T-cell (primary cell): ENCODE measurements around the gene CD226. TPM values are rescaled to one million over a fixed set of nuclear protein-coding genes. Genes with fewer than 3 reads are reported as not detected.

ENCODE experiments used
- ATAC-seq, 4 experiments: fragments of 200-7000 bp in 3 of 4; fragments of 150-1000 bp in 1 of 4; cut with Tn5 transposase; replicated peaks in 1 of 4; 1 replicate in 3 of 4; 2 replicates in 1 of 4; pipeline ENCODE4 v1.10.0; 2021; ENCODE audit warnings: moderate library complexity in 3 of 4, mild to moderate bottlenecking in 2 of 4, moderate number of reproducible peaks in 1 of 4
- CTCF ChIA-PET, 2 donors: fragments of 300-600 bp; sonication (Branson Sonifier 250); formaldehyde crosslinking; loops; one replicate each; lab custom pipeline; 2022; ENCODE audit warnings: antibody characterized with exemption in 2 of 2; lab: Charles Lee
- POLR2A ChIA-PET, 2 donors: fragments of 300-600 bp; sonication (Branson Sonifier 250); formaldehyde crosslinking; loops; one replicate each; lab custom pipeline; 2022; ENCODE audit warnings: antibody characterized with exemption in 2 of 2; lab: Charles Lee
- DNase-seq, 35 experiments: peaks; one replicate each; pipeline versions ENCODE4 v3.0.0 to v3.0.0-alpha.2; 2013 to 2023
- H3K27ac ChIP-seq: one replicate; pipeline ENCODE4 v1.5.1; 2013; ENCODE audit warnings: low read length
- H3K27me3 ChIP-seq, 2 experiments: replicated peaks in 1 of 2; 1 replicate in 1 of 2; 2 replicates in 1 of 2; pipeline versions ENCODE4 v1.6.1 to v1.7.0; 2013; ENCODE audit warnings: low read length in 1 of 2, mixed read lengths in 1 of 2; ENCODE audit not compliant: control insufficient read depth in 2 of 2, insufficient read depth in 2 of 2; ENCODE audit errors: extremely low read depth in 1 of 2
- H3K36me3 ChIP-seq, 2 donors: 1 replicate in 1 of 2; 2 replicates in 1 of 2; pipeline versions ENCODE4 v1.6.1 to v1.7.0; 2013; ENCODE audit warnings: low read length in 1 of 2; ENCODE audit not compliant: control insufficient read depth in 2 of 2, insufficient read depth in 1 of 2; ENCODE audit errors: extremely low read depth in 1 of 2
- H3K4me1 ChIP-seq, 2 experiments: 1 replicate in 1 of 2; 2 replicates in 1 of 2; pipeline versions ENCODE4 v1.6.1 to v1.7.0; 2013; ENCODE audit warnings: low read length in 2 of 2, mixed read lengths in 1 of 2; ENCODE audit not compliant: insufficient read depth in 2 of 2, control insufficient read depth in 1 of 2; ENCODE audit errors: extremely low read depth in 1 of 2
- H3K4me3 ChIP-seq, 2 donors: 1 replicate in 1 of 2; 2 replicates in 1 of 2; pipeline versions ENCODE4 v1.5.1 to v1.7.0; 2013; ENCODE audit warnings: mild to moderate bottlenecking in 2 of 2, low read length in 1 of 2, moderate library complexity in 1 of 2; ENCODE audit not compliant: control insufficient read depth in 1 of 2; ENCODE audit errors: extremely low read depth in 1 of 2
- H3K9me3 ChIP-seq: 2 replicates; pipeline ENCODE4 v1.7.0; 2013
- H3K27ac Mint-ChIP-seq, 2 donors: one replicate each; pipeline ENCODE4 v1.8.0; 2020 to 2021; ENCODE audit warnings: mild to moderate bottlenecking in 2 of 2, mixed read lengths in 2 of 2
- H3K27me3 Mint-ChIP-seq, 2 donors: one replicate each; pipeline ENCODE4 v1.8.0; 2021 to 2022; ENCODE audit warnings: mixed read lengths in 2 of 2
- H3K36me3 Mint-ChIP-seq: one replicate; pipeline ENCODE4 v1.8.0; 2021; ENCODE audit warnings: mixed read lengths
- H3K4me1 Mint-ChIP-seq, 3 donors: one replicate each; pipeline ENCODE4 v1.8.0; 2020 to 2022; ENCODE audit warnings: mixed read lengths in 3 of 3, mild to moderate bottlenecking in 1 of 3
- H3K4me3 Mint-ChIP-seq, 3 donors: one replicate each; pipeline ENCODE4 v1.8.0; 2020 to 2022; ENCODE audit warnings: mild to moderate bottlenecking in 3 of 3, mixed read lengths in 3 of 3, moderate library complexity in 3 of 3
- H3K9me3 Mint-ChIP-seq, 3 donors: one replicate each; pipeline ENCODE4 v1.8.0; 2020 to 2022; ENCODE audit warnings: mixed read lengths in 3 of 3
- WGBS: methylation state at CpG from one replicate; pipeline ENCODE4 v1.1.5; 2013; ENCODE audit warnings: missing lambda C conversion rate; ENCODE audit not compliant: insufficient coverage; 5-methylcytosine and 5-hydroxymethylcytosine counted together
- total RNA-seq, 35 experiments: library from RNA in 6 of 35; stranded (reverse) in 6 of 35; fragments of 120-200 nt in 1 of 35; gene quantifications; one replicate each; pipeline versions ENCODE4 v1.2.1 to v1.2.4 and lab custom pipeline; 2013 to 2026

The CD226 gene
- total RNA-seq, 5 donors from 2014 or later (not counting 1 experiment from before 2014, with no cell fraction given) = 32.2 to 87.1 (median 57.4) TPM

- peaks cover 24 to 38% of the 10 kb centered on the region in 2 experiments for H3K4me1 ChIP-seq
- peaks cover 55 to 80% (median 75%) of the 10 kb centered on the region in 3 donors for H3K4me1 Mint-ChIP-seq
- H3K4me3 Mint-ChIP-seq = peak overlapping the region; percentile 79 to 81 (median 79)
- POLR2A ChIA-PET = interaction anchor here in 1 of 2 donors (0.6 to 1.7 kb wide), 3 partner anchors 35 to 75 kb away, joined by 3 to 5 read pairs (median 3); no protein-coding TSS in a partner anchor
- H3K36me3 ChIP-seq = peaks cover 2 to 11% of the 10 kb centered on the region in 2 donors
- ATAC-seq (peak; percentile 66 to 82 (median 68)), DNase-seq (peak in 18 of 35 experiments; percentile 20 to 77 (median 29))
- no peaks in the 10 kb centered on the region for H3K27me3 ChIP-seq
- H3K36me3 Mint-ChIP-seq = peaks cover 42% of the 10 kb centered on the region
- H3K27ac Mint-ChIP-seq = peak overlapping the region; percentile 96 to 98
- H3K4me3 ChIP-seq = peak overlapping the region; percentile 28 to 46
- no peaks in the 10 kb centered on the region for H3K9me3 ChIP-seq
- CTCF ChIA-PET = interaction anchor here (0.6 to 2.2 kb wide), 4 partner anchors 38 to 98 kb away, joined by 3 to 11 read pairs (median 3); no protein-coding TSS in a partner anchor
- no CpG with 5 or more reads among the region's 7 CpGs for WGBS
- no peaks in the 10 kb centered on the region for H3K27me3 Mint-ChIP-seq
- H3K27ac ChIP-seq = peak overlapping the region; percentile 92
- peaks cover 0 to 5% (median 2%) of the 10 kb centered on the region in 3 donors for H3K9me3 Mint-ChIP-seq
These were observed 50.1 kb downstream of the CD226 start for GRCh38 chr18:69897397-69898108.

- Mint-ChIP-seq H3K9me3 (peaks cover 4 to 18% (median 8%) of the 10 kb centered on the region in 3 donors), H3K4me1 (peaks cover 72 to 86% (median 79%) of the 10 kb centered on the region in 3 donors), H3K36me3 (peaks cover 50% of the 10 kb centered on the region), H3K4me3 (peak overlapping the region; percentile 28 to 79 (median 72)), H3K27me3 (no peaks in the 10 kb centered on the region), H3K27ac (peak overlapping the region; percentile 82 to 98)
- no peaks in the 10 kb centered on the region for H3K9me3 ChIP-seq
- peaks cover 2 to 11% of the 10 kb centered on the region in 2 donors for H3K36me3 ChIP-seq
- H3K4me3 ChIP-seq = peak overlapping the region in 1 of 2 donors; percentile 38
- ChIA-PET CTCF (no interaction called here), POLR2A (no interaction called here)
- peak overlapping the region; percentile 92 for H3K27ac ChIP-seq
- ATAC-seq = peak in 2 of 4 experiments; percentile 24 to 36
- peaks cover 26 to 41% of the 10 kb centered on the region in 2 experiments for H3K4me1 ChIP-seq
- H3K27me3 ChIP-seq = no peaks in the 10 kb centered on the region
- peak in 29 of 35 experiments; percentile 11 to 77 (median 38) for DNase-seq
- 65% methylated on average over 16 of the region's 19 CpGs for WGBS
These were observed 52.3 kb downstream of the CD226 start for GRCh38 chr18:69895066-69896047.

- H3K27ac Mint-ChIP-seq = peak overlapping the region; percentile 70 to 71
- H3K9me3 ChIP-seq = no peaks in the 10 kb centered on the region
- H3K27me3 Mint-ChIP-seq = no peaks in the 10 kb centered on the region
- no CpG with 5 or more reads among the region's 2 CpGs for WGBS
- H3K4me1 Mint-ChIP-seq = peaks cover 81 to 90% (median 81%) of the 10 kb centered on the region in 3 donors
- H3K27me3 ChIP-seq = no peaks in the 10 kb centered on the region
- DNase-seq = no peak
- peaks cover 4 to 14% (median 6%) of the 10 kb centered on the region in 3 donors for H3K9me3 Mint-ChIP-seq
- H3K4me3 ChIP-seq = no peak overlapping the region
- ChIA-PET CTCF (no interaction called here), POLR2A (no interaction called here)
- H3K4me3 Mint-ChIP-seq = peak overlapping the region in 1 of 3 donors; percentile 7
- H3K4me1 ChIP-seq = peaks cover 26 to 44% of the 10 kb centered on the region in 2 experiments
- H3K36me3 Mint-ChIP-seq = peaks cover 49% of the 10 kb centered on the region
- ATAC-seq = no peak
- H3K36me3 ChIP-seq = peaks cover 0 to 13% of the 10 kb centered on the region in 2 donors
- H3K27ac ChIP-seq = peak overlapping the region; percentile 92
These were observed 53.2 kb downstream of the CD226 start for GRCh38 chr18:69894467-69894866.

- POLR2A ChIA-PET = no interaction called here
- Mint-ChIP-seq H3K36me3 (peaks cover 58% of the 10 kb centered on the region), H3K27me3 (no peaks in the 10 kb centered on the region), H3K9me3 (peaks cover 4 to 14% (median 6%) of the 10 kb centered on the region in 3 donors), H3K27ac (peak overlapping the region; percentile 47 to 56), H3K4me1 (peaks cover 76 to 81% (median 77%) of the 10 kb centered on the region in 3 donors), H3K4me3 (peak overlapping the region in 1 of 3 donors; percentile 2)
- CTCF ChIA-PET = interaction anchor here in 1 of 2 donors (0.5 kb wide), 1 partner anchor 41 kb away, joined by 4 read pairs; no protein-coding TSS in a partner anchor
- Histone ChIP-seq H3K9me3 (no peaks in the 10 kb centered on the region), H3K4me1 (peaks cover 8 to 34% of the 10 kb centered on the region in 2 experiments), H3K27me3 (no peaks in the 10 kb centered on the region), H3K27ac (no peak overlapping the region), H3K4me3 (no peak overlapping the region), H3K36me3 (peaks cover 7 to 11% of the 10 kb centered on the region in 2 donors)
- WGBS = 14% methylated on average over 1 of the region's 1 CpG
- ATAC-seq = no peak
- DNase-seq = no peak
These were observed 57.1 kb downstream of the CD226 start for GRCh38 chr18:69890558-69890957.

GRCh38 chr18:69889009-69889408 lies 58.7 kb downstream of the CD226 start:
- Mint-ChIP-seq H3K4me1 (peaks cover 84 to 88% (median 87%) of the 10 kb centered on the region in 3 donors), H3K4me3 (peak overlapping the region in 1 of 3 donors; percentile 19), H3K27ac (peak overlapping the region in 1 of 2 donors; percentile 53), H3K36me3 (peaks cover 63% of the 10 kb centered on the region), H3K27me3 (no peaks in the 10 kb centered on the region), H3K9me3 (peaks cover 4 to 14% (median 6%) of the 10 kb centered on the region in 3 donors)
- CTCF ChIA-PET = no interaction called here
- H3K27ac ChIP-seq = no peak overlapping the region
- no peak for DNase-seq
- H3K4me1 ChIP-seq = peaks cover 12 to 33% of the 10 kb centered on the region in 2 experiments
- WGBS = no CpG with 5 or more reads among the region's 4 CpGs
- H3K9me3 ChIP-seq = no peaks in the 10 kb centered on the region
- H3K27me3 ChIP-seq = no peaks in the 10 kb centered on the region
- ATAC-seq = no peak
- no peak overlapping the region for H3K4me3 ChIP-seq
- H3K36me3 ChIP-seq = peaks cover 7 to 13% of the 10 kb centered on the region in 2 donors
- POLR2A ChIA-PET = no interaction called here
